HCT116 (cell line): ENCODE measurements around the gene DYNLT4.

Source experiments
- CEBPB ChIP-seq: IDR thresholded peaks from 2 replicates; pipeline ENCODE4 v1.6.1; 2012; ENCODE audit warnings: low read depth
- CTCF ChIP-seq, 3 experiments: fragments of 200-600 bp in 1 of 3; sonication (generic) in 1 of 3; IDR thresholded peaks in 2 of 3; conservative IDR thresholded peaks in 1 of 3; 2 replicates each; pipeline ENCODE4 v1.5.1; 2012 to 2017; ENCODE audit warnings: low read depth in 2 of 3, low read length in 2 of 3, antibody characterized with exemption in 1 of 3, borderline replicate concordance in 1 of 3, control low read depth in 1 of 3, mild to moderate bottlenecking in 1 of 3, mixed read lengths in 1 of 3, mixed run types in 1 of 3, moderate library complexity in 1 of 3; ENCODE audit not compliant: insufficient read depth in 1 of 3
- ELF1 ChIP-seq: IDR thresholded peaks from 2 replicates; pipeline ENCODE4 v1.6.1; 2012; ENCODE audit warnings: low read depth, borderline replicate concordance
- EZH2 ChIP-seq: fragments of 200-600 bp; sonication (generic); IDR thresholded peaks from 2 replicates; pipeline ENCODE4 v1.6.1; 2017; ENCODE audit warnings: antibody characterized with exemption, mixed run types
- EZH2phosphoT487 ChIP-seq: fragments of 200-600 bp; IDR thresholded peaks from 2 replicates; pipeline ENCODE4 v1.6.1; 2018; ENCODE audit warnings: antibody characterized with exemption, borderline replicate concordance
- JUND ChIP-seq: IDR thresholded peaks from 2 replicates; pipeline ENCODE4 v1.6.1; 2012
- MAX ChIP-seq: IDR thresholded peaks from 2 replicates; pipeline ENCODE4 v1.6.1; 2012
- POLR2A ChIP-seq: IDR thresholded peaks from 2 replicates; pipeline ENCODE4 v1.7.0; 2011; ENCODE audit warnings: borderline replicate concordance; ENCODE audit not compliant: insufficient read depth, insufficient read length; ENCODE audit errors: extremely low read depth
- POLR2AphosphoS5 ChIP-seq: IDR thresholded peaks from 2 replicates; pipeline ENCODE4 v1.6.1; 2011; ENCODE audit warnings: mild to moderate bottlenecking, low read depth, low read length, moderate library complexity
- RAD21 ChIP-seq: IDR thresholded peaks from 2 replicates; pipeline ENCODE4 v1.6.1; 2012; ENCODE audit warnings: low read depth, mild to moderate bottlenecking
- SP1 ChIP-seq: IDR thresholded peaks from 2 replicates; pipeline ENCODE4 v1.6.1; 2012; ENCODE audit warnings: low read depth
- TCF7L2 ChIP-seq: IDR thresholded peaks from 2 replicates; pipeline ENCODE4 v1.7.0; 2011; ENCODE audit warnings: borderline replicate concordance, inconsistent platforms; ENCODE audit not compliant: insufficient read depth, insufficient read length; ENCODE audit errors: extremely low read depth
- YY1 ChIP-seq: IDR thresholded peaks from 2 replicates; pipeline ENCODE4 v1.6.1; 2011; ENCODE audit warnings: low read length, low read depth, moderate library complexity, mild to moderate bottlenecking; ENCODE audit not compliant: insufficient replicate concordance; ENCODE audit errors: extremely low read depth
- ZFX ChIP-seq: fragments of 450-650 bp; IDR thresholded peaks from 2 replicates; pipeline ENCODE4 v1.6.1; 2017

- TF ChIP-seq MAX (no peak), CTCF (IDR thresholded peaks at IDR 0.05 in 2 of 3, conservative IDR thresholded peaks at IDR 0.05 in 1 of 3; ENCODE audit: borderline replicate concordance in 1 of 3, insufficient read depth in 1 of 3, low read depth in 2 of 3, low read length in 2 of 3) (no peak), POLR2A (no peak), TCF7L2 (no peak), EZH2phosphoT487 (no peak), RAD21 (no peak), YY1 (no peak), SP1 (no peak), ZFX (no peak), ELF1 (no peak), JUND (no peak), EZH2 (no peak), CEBPB (no peak), POLR2AphosphoS5 (no peak)
These were observed 5.8 kb upstream of the DYNLT4 start for GRCh38 chr1:44812822-44813543.
